IPS-18a (cell line): ENCODE results near the gene PKIG.

Source experiments
- H3K27ac ChIP-seq: one replicate; pipeline ENCODE4 v1.5.1; 2013; ENCODE audit warnings: low read length
- H3K27me3 ChIP-seq: one replicate; pipeline ENCODE4 v1.6.1; 2013; ENCODE audit warnings: mild to moderate bottlenecking, low read length; ENCODE audit not compliant: control insufficient read depth, insufficient read depth
- H3K36me3 ChIP-seq: one replicate; pipeline ENCODE4 v1.6.1; 2013; ENCODE audit warnings: low read depth, low read length; ENCODE audit not compliant: control insufficient read depth
- H3K4me1 ChIP-seq: one replicate; pipeline ENCODE4 v1.6.1; 2013; ENCODE audit warnings: low read depth, low read length; ENCODE audit not compliant: control insufficient read depth
- H3K4me3 ChIP-seq: one replicate; pipeline ENCODE4 v1.5.1; 2013; ENCODE audit warnings: low read length
- H3K9ac ChIP-seq: one replicate; pipeline ENCODE4 v1.6.1; 2013; ENCODE audit warnings: mild to moderate bottlenecking, low read length, moderate library complexity
- H3K9me3 ChIP-seq: one replicate; pipeline ENCODE4 v1.6.1; 2013; ENCODE audit warnings: low read depth, low read length; ENCODE audit not compliant: control insufficient read depth

The PKIG gene

GRCh38 chr20:44633872-44634600, 51.7 kb downstream of the PKIG start:
- Histone ChIP-seq H3K9ac (no peak overlapping the region), H3K36me3 (no peaks in the 10 kb centered on the region), H3K27ac (no peak overlapping the region)

GRCh38 chr20:44635877-44636276, 53.5 kb downstream of the PKIG start:
- Histone ChIP-seq H3K4me3 (no peak overlapping the region), H3K36me3 (no peaks in the 10 kb centered on the region), H3K9ac (no peak overlapping the region), H3K27ac (no peak overlapping the region), H3K4me1 (no peaks in the 10 kb centered on the region), H3K9me3 (no peaks in the 10 kb centered on the region), H3K27me3 (no peaks in the 10 kb centered on the region)

More at GRCh38 chr20:44633872-44634600, 51.7 kb downstream of the PKIG start:
- H3K27me3 ChIP-seq = no peaks in the 10 kb centered on the region
- H3K4me3 ChIP-seq = no peak overlapping the region
- H3K9me3 ChIP-seq = no peaks in the 10 kb centered on the region
- peaks cover 4% of the 10 kb centered on the region for H3K4me1 ChIP-seq

DNA sequence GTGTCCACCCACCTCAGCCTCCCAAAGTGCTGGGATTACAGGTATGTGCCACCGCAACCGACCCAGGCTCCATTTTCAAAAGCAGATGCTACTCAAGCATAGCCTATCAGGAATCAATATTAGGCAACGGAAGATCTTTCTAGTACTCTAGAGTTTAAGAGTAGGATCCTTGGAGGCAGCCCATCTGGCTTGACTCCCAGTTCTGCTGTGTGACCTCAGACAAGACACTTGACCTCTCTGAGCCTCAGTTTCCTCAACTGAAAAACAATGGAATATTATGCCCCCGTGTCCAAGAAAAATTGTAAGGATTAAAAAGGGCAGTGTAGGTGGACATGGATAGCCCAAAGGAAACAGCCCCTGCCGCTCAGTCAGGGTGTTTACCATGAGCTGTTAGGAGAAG, 54.7 kb downstream of the PKIG start:
- no peaks in the 10 kb centered on the region for H3K9me3 ChIP-seq
- no peaks in the 10 kb centered on the region for H3K36me3 ChIP-seq
- H3K4me3 ChIP-seq = no peak overlapping the region

DNA sequence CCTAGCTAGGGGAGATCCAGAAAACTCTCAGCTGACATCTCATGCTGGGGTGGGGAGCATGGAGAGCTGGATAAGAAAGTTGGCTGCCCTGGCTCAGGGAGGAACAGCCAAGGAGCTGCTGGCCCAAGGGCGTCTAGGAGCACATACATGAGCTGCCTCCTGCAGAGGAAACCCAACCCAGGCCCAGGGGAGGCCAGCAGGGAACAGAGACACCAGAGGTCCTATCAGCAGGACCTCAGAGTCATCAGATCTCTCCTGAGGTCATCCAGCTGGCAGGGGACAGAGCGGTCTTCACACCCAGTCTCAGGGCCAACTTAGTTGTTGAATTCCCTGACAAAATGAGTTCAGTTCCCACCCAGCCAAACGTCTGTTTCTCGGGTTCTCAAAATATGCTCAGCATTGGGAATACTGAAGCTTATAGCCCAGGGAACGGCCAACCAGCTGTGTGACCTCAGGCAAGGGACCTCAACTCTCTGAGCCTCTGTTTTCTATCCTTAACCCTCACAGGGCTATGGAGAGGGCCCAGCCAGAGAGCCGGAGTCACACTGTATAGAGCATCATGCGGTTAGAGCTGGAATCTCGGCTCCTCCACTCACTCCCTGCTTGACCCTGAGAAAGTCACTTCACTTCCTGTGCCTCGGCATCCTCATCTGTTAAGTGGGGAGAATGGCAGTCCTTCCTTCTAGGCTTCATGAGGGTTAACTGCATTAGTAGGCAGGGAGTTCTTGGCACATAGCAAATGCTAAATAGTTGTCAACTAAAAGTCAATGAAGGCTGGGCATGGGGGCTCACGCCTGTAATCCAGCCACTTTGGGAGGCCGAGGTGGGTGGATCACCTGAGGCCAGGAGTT, 55.4 kb downstream of the PKIG start:
- Histone ChIP-seq H3K36me3 (no peaks in the 10 kb centered on the region), H3K9me3 (no peaks in the 10 kb centered on the region), H3K9ac (no peak overlapping the region), H3K27me3 (no peaks in the 10 kb centered on the region), H3K4me3 (no peak overlapping the region), H3K4me1 (peaks cover 8% of the 10 kb centered on the region), H3K27ac (no peak overlapping the region)

More for the DNA sequence above, 54.7 kb downstream of the PKIG start:
- H3K9ac ChIP-seq = no peak overlapping the region
- no peaks in the 10 kb centered on the region for H3K27me3 ChIP-seq
- peaks cover 1% of the 10 kb centered on the region for H3K4me1 ChIP-seq
- H3K27ac ChIP-seq = no peak overlapping the region

GRCh38 chr20:44640522-44640921, 58.1 kb downstream of the PKIG start:
- H3K4me1 ChIP-seq = peaks cover 16% of the 10 kb centered on the region
- H3K36me3 ChIP-seq = no peaks in the 10 kb centered on the region
- no peaks in the 10 kb centered on the region for H3K9me3 ChIP-seq
- no peak overlapping the region for H3K27ac ChIP-seq
- H3K9ac ChIP-seq = no peak overlapping the region
- no peaks in the 10 kb centered on the region for H3K27me3 ChIP-seq
- no peak overlapping the region for H3K4me3 ChIP-seq

GRCh38 chr20:44641325-44641724, 58.9 kb downstream of the PKIG start:
- Histone ChIP-seq H3K27me3 (no peaks in the 10 kb centered on the region), H3K4me1 (peaks cover 16% of the 10 kb centered on the region), H3K36me3 (no peaks in the 10 kb centered on the region), H3K9me3 (no peaks in the 10 kb centered on the region), H3K4me3 (no peak overlapping the region), H3K9ac (no peak overlapping the region), H3K27ac (no peak overlapping the region)

DNA sequence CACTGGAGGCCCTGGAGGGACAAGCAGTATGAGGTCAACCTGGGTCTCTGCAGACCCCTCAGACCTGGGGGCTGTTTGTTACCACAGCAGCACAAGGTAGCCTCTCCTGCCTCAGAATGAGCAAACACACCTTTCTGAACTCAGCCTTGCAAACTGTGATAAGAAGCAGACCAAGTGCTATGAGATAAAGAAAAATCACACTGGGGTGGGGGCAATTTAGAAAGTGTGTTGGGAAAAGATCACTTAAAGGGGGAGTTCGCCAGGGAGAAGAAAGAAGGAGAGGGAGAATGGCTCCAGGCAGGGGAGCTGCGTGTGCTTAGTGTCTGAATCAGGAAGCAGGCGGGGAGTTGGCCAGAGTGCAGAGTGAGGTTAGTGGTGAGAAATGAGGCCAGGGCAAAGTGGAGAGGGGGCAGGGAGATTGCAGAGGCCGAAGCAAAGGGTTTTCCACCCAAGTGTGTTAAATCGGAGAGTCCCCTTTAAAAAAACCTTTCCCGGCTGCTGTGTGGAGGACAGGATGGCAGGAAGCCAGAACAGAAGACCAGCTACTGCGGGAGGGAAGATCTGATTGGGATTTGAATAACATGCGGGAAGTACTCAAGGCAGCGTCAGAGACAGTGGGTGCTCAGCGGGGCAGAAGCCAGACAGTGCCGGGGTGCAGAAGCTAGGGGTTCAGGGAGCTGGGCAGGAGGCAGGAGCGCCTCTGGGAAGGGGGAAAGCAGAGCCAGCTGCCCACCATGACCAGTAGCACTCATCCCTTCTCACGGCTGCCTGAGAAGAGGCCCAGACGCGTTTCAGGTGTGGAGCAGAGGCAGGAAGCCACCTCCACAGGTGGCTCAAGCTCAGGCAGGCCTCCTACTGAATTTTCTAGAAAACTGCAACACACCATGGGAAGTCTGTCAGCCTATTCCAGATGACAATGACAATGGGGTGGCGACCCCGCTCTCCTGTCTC, 60.1 kb downstream of the PKIG start:
- Histone ChIP-seq H3K27ac (peak overlapping the region; percentile 42), H3K27me3 (no peaks in the 10 kb centered on the region), H3K9ac (peak overlapping the region; percentile 40), H3K4me3 (no peak overlapping the region), H3K9me3 (no peaks in the 10 kb centered on the region), H3K4me1 (peaks cover 16% of the 10 kb centered on the region), H3K36me3 (no peaks in the 10 kb centered on the region)

DNA sequence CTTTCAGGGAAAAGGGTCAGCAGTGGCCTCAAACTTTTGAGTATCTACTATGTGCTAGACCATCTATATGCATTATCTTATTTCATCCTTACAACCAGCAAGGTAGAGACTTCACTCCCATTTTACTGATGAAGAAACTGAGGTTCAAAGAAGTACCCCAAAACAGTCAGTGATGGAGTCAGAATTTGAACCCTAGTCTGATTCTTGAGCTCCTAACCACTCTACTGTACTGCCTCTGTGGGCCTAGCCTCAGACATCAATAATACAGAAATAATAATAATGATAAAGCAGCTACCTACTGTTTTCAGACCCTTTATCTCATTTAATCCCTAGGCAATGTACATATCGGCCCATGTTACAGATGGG, 60.8 kb downstream of the PKIG start:
- Histone ChIP-seq H3K27me3 (no peaks in the 10 kb centered on the region), H3K36me3 (no peaks in the 10 kb centered on the region), H3K4me3 (no peak overlapping the region), H3K9ac (no peak overlapping the region), H3K4me1 (peaks cover 21% of the 10 kb centered on the region), H3K27ac (no peak overlapping the region), H3K9me3 (no peaks in the 10 kb centered on the region)

DNA sequence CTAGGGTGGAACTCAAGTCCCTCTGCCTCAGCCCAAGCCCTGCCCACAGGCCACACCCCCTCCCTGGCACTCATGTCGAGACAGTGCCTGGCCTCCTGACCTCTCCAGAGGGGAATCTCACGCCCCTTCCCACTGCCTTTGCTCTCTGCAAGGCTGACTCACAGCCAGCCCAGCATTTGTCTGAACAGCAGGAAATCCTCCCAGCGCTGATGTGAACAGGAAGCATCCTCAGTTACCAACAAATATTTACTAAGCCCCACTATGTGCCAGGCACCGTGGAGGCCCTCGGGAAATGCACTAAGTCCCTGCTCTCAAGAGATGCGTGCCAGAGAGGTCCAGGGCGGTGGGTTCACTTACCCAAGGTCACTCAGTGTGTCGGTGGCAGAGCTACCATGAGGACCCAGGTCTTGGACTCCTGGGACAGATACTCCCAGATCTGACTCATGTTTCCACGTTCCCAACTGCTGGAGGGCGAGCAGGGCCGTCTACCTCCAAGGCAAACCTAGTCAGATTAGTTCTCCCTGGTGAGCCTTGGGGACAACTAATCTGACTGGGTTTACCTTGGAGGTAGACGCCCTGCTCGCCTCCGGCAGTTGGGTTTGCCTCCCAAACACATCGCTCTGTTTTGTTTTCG, 61.3 kb downstream of the PKIG start:
- no peak overlapping the region for H3K27ac ChIP-seq
- H3K4me1 ChIP-seq = peaks cover 27% of the 10 kb centered on the region
- H3K27me3 ChIP-seq = no peaks in the 10 kb centered on the region
- no peaks in the 10 kb centered on the region for H3K36me3 ChIP-seq
- no peak overlapping the region for H3K4me3 ChIP-seq
- no peak overlapping the region for H3K9ac ChIP-seq
- H3K9me3 ChIP-seq = no peaks in the 10 kb centered on the region

DNA sequence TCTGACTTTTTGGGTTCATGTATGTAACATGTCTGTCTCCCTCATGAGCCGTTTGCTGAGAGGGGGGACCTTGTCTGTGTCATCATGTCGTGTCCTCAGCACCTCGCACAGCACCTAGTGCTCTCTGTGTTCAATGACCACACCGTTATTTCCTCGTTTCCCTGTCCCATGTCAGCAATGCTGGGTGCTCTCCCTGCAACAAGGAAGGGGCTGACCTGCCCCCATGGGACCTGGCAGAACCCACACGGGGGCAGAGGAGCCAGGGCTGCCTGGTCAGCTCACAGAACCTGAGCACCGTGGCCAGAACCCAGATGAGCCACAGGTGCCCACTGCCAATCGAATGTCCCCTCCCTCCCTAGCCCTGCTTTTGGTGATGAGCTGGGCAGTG, 61.8 kb downstream of the PKIG start:
- no peak overlapping the region for H3K9ac ChIP-seq
- H3K36me3 ChIP-seq = no peaks in the 10 kb centered on the region
- no peak overlapping the region for H3K27ac ChIP-seq
- no peaks in the 10 kb centered on the region for H3K27me3 ChIP-seq
- H3K9me3 ChIP-seq = no peaks in the 10 kb centered on the region
- H3K4me1 ChIP-seq = peaks cover 27% of the 10 kb centered on the region
- no peak overlapping the region for H3K4me3 ChIP-seq

GRCh38 chr20:44644667-44645131, 62.3 kb downstream of the PKIG start:
- Histone ChIP-seq H3K36me3 (no peaks in the 10 kb centered on the region), H3K4me1 (peaks cover 27% of the 10 kb centered on the region), H3K9me3 (no peaks in the 10 kb centered on the region), H3K9ac (no peak overlapping the region), H3K4me3 (no peak overlapping the region), H3K27me3 (no peaks in the 10 kb centered on the region), H3K27ac (no peak overlapping the region)
